IPS-18a (cell line): ENCODE data around the gene NELL1.

ENCODE experiments used
- H3K27ac ChIP-seq: one replicate; pipeline ENCODE4 v1.5.1; 2013; ENCODE audit warnings: low read length
- H3K27me3 ChIP-seq: one replicate; pipeline ENCODE4 v1.6.1; 2013; ENCODE audit warnings: mild to moderate bottlenecking, low read length; ENCODE audit not compliant: control insufficient read depth, insufficient read depth
- H3K36me3 ChIP-seq: one replicate; pipeline ENCODE4 v1.6.1; 2013; ENCODE audit warnings: low read depth, low read length; ENCODE audit not compliant: control insufficient read depth
- H3K4me1 ChIP-seq: one replicate; pipeline ENCODE4 v1.6.1; 2013; ENCODE audit warnings: low read depth, low read length; ENCODE audit not compliant: control insufficient read depth
- H3K4me3 ChIP-seq: one replicate; pipeline ENCODE4 v1.5.1; 2013; ENCODE audit warnings: low read length
- H3K9ac ChIP-seq: one replicate; pipeline ENCODE4 v1.6.1; 2013; ENCODE audit warnings: mild to moderate bottlenecking, low read length, moderate library complexity
- H3K9me3 ChIP-seq: one replicate; pipeline ENCODE4 v1.6.1; 2013; ENCODE audit warnings: low read depth, low read length; ENCODE audit not compliant: control insufficient read depth

The NELL1 gene

GRCh38 chr11:20931029-20931428 is 261.6 kb downstream of the NELL1 start:
- Histone ChIP-seq H3K9ac (no peak overlapping the region), H3K27me3 (no peaks in the 10 kb centered on the region), H3K9me3 (no peaks in the 10 kb centered on the region), H3K4me1 (no peaks in the 10 kb centered on the region), H3K4me3 (no peak overlapping the region), H3K36me3 (no peaks in the 10 kb centered on the region), H3K27ac (no peak overlapping the region)

GRCh38 chr11:20933086-20933485 is 263.7 kb downstream of the NELL1 start:
- Histone ChIP-seq H3K4me3 (no peak overlapping the region), H3K36me3 (no peaks in the 10 kb centered on the region), H3K27ac (no peak overlapping the region), H3K4me1 (no peaks in the 10 kb centered on the region), H3K9me3 (no peaks in the 10 kb centered on the region), H3K27me3 (no peaks in the 10 kb centered on the region), H3K9ac (no peak overlapping the region)

- no peaks in the 10 kb centered on the region for H3K27me3 ChIP-seq
Measured at GRCh38 chr11:20933958-20934357, 264.6 kb downstream of the NELL1 start.

GRCh38 chr11:20934516-20934915 is 265.1 kb downstream of the NELL1 start:
- Histone ChIP-seq H3K27ac (no peak overlapping the region), H3K4me1 (no peaks in the 10 kb centered on the region), H3K9me3 (no peaks in the 10 kb centered on the region), H3K36me3 (no peaks in the 10 kb centered on the region), H3K4me3 (no peak overlapping the region), H3K9ac (no peak overlapping the region), H3K27me3 (no peaks in the 10 kb centered on the region)

More at GRCh38 chr11:20933958-20934357, 264.6 kb downstream of the NELL1 start:
- no peak overlapping the region for H3K27ac ChIP-seq
- H3K9me3 ChIP-seq: no peaks in the 10 kb centered on the region
- no peak overlapping the region for H3K4me3 ChIP-seq
- H3K4me1 ChIP-seq: no peaks in the 10 kb centered on the region
- no peak overlapping the region for H3K9ac ChIP-seq
- no peaks in the 10 kb centered on the region for H3K36me3 ChIP-seq

- Histone ChIP-seq H3K9me3 (no peaks in the 10 kb centered on the region), H3K27me3 (no peaks in the 10 kb centered on the region), H3K36me3 (no peaks in the 10 kb centered on the region), H3K27ac (no peak overlapping the region), H3K4me3 (no peak overlapping the region), H3K9ac (no peak overlapping the region), H3K4me1 (no peaks in the 10 kb centered on the region)
Measured at GRCh38 chr11:20937826-20938225, 268.4 kb downstream of the NELL1 start.

- Histone ChIP-seq H3K27ac (no peak overlapping the region), H3K27me3 (no peaks in the 10 kb centered on the region), H3K4me3 (no peak overlapping the region), H3K36me3 (no peaks in the 10 kb centered on the region), H3K9ac (no peak overlapping the region), H3K4me1 (peaks cover 13% of the 10 kb centered on the region), H3K9me3 (no peaks in the 10 kb centered on the region)
Measured at GRCh38 chr11:20949585-20949984, 280.2 kb downstream of the NELL1 start.

GRCh38 chr11:20962581-20962980 is 293.2 kb downstream of the NELL1 start:
- no peak overlapping the region for H3K9ac ChIP-seq
- H3K4me1 ChIP-seq: peaks cover 7% of the 10 kb centered on the region
- H3K4me3 ChIP-seq: no peak overlapping the region
- no peaks in the 10 kb centered on the region for H3K27me3 ChIP-seq
- no peak overlapping the region for H3K27ac ChIP-seq
- H3K36me3 ChIP-seq: no peaks in the 10 kb centered on the region
- no peaks in the 10 kb centered on the region for H3K9me3 ChIP-seq

- no peaks in the 10 kb centered on the region for H3K36me3 ChIP-seq
- no peak overlapping the region for H3K27ac ChIP-seq
- no peaks in the 10 kb centered on the region for H3K9me3 ChIP-seq
- no peak overlapping the region for H3K9ac ChIP-seq
- no peaks in the 10 kb centered on the region for H3K27me3 ChIP-seq
- H3K4me1 ChIP-seq: peaks cover 7% of the 10 kb centered on the region
- no peak overlapping the region for H3K4me3 ChIP-seq
Measured at GRCh38 chr11:20963596-20963995, 294.2 kb downstream of the NELL1 start.

GRCh38 chr11:20964985-20965384 is 295.6 kb downstream of the NELL1 start:
- H3K27ac ChIP-seq: no peak overlapping the region
- no peak overlapping the region for H3K4me3 ChIP-seq
- H3K36me3 ChIP-seq: no peaks in the 10 kb centered on the region
- H3K27me3 ChIP-seq: no peaks in the 10 kb centered on the region
- no peaks in the 10 kb centered on the region for H3K9me3 ChIP-seq
- H3K4me1 ChIP-seq: peaks cover 7% of the 10 kb centered on the region
- no peak overlapping the region for H3K9ac ChIP-seq

GRCh38 chr11:20966489-20966888 is 297.1 kb downstream of the NELL1 start:
- Histone ChIP-seq H3K4me3 (no peak overlapping the region), H3K9me3 (no peaks in the 10 kb centered on the region), H3K27ac (no peak overlapping the region), H3K36me3 (no peaks in the 10 kb centered on the region), H3K27me3 (no peaks in the 10 kb centered on the region), H3K9ac (no peak overlapping the region), H3K4me1 (peaks cover 7% of the 10 kb centered on the region)

GRCh38 chr11:20973940-20974559 is 304.7 kb downstream of the NELL1 start:
- no peaks in the 10 kb centered on the region for H3K36me3 ChIP-seq
- no peak overlapping the region for H3K27ac ChIP-seq
- no peak overlapping the region for H3K9ac ChIP-seq
- H3K27me3 ChIP-seq: no peaks in the 10 kb centered on the region
- no peaks in the 10 kb centered on the region for H3K9me3 ChIP-seq
- no peak overlapping the region for H3K4me3 ChIP-seq
- H3K4me1 ChIP-seq: no peaks in the 10 kb centered on the region

GRCh38 chr11:20980736-20981135 is 311.4 kb downstream of the NELL1 start:
- Histone ChIP-seq H3K27ac (no peak overlapping the region), H3K9ac (no peak overlapping the region), H3K27me3 (no peaks in the 10 kb centered on the region), H3K4me3 (no peak overlapping the region), H3K9me3 (no peaks in the 10 kb centered on the region), H3K36me3 (no peaks in the 10 kb centered on the region), H3K4me1 (no peaks in the 10 kb centered on the region)
